GM19193 (cell line): ENCODE results near the gene SERTAD1.

Experiments
- POLR2A ChIP-seq: IDR thresholded peaks from 4 replicates; pipeline ENCODE4 v1.6.1; 2011; ENCODE audit not compliant: insufficient read depth, insufficient read length; ENCODE audit errors: extremely low read depth

SERTAD1 gene

GRCh38 chr19:40381321-40381720 is 44.5 kb downstream of the SERTAD1 start:
- no peak for TF ChIP-seq POLR2A

- TF ChIP-seq POLR2A, result no peak
These were observed 45.4 kb downstream of the SERTAD1 start for GRCh38 chr19:40380199-40381037.

GRCh38 chr19:40379446-40380198 is 46.2 kb downstream of the SERTAD1 start:
- no peak for TF ChIP-seq POLR2A

GRCh38 chr19:40378509-40378908 is 47.3 kb downstream of the SERTAD1 start:
- TF ChIP-seq POLR2A, result no peak

- no peak for TF ChIP-seq POLR2A
These were observed 47.9 kb downstream of the SERTAD1 start for GRCh38 chr19:40377876-40378385.

- no peak for TF ChIP-seq POLR2A
These were observed 49.4 kb downstream of the SERTAD1 start for GRCh38 chr19:40376286-40376862.

GRCh38 chr19:40374084-40374483 is 51.7 kb downstream of the SERTAD1 start:
- no peak for TF ChIP-seq POLR2A

- no peak for TF ChIP-seq POLR2A
These were observed 54.0 kb downstream of the SERTAD1 start for GRCh38 chr19:40371802-40372122.
